ENCODE measurements around the gene PMFBP1.

PMFBP1 gene, protein sequence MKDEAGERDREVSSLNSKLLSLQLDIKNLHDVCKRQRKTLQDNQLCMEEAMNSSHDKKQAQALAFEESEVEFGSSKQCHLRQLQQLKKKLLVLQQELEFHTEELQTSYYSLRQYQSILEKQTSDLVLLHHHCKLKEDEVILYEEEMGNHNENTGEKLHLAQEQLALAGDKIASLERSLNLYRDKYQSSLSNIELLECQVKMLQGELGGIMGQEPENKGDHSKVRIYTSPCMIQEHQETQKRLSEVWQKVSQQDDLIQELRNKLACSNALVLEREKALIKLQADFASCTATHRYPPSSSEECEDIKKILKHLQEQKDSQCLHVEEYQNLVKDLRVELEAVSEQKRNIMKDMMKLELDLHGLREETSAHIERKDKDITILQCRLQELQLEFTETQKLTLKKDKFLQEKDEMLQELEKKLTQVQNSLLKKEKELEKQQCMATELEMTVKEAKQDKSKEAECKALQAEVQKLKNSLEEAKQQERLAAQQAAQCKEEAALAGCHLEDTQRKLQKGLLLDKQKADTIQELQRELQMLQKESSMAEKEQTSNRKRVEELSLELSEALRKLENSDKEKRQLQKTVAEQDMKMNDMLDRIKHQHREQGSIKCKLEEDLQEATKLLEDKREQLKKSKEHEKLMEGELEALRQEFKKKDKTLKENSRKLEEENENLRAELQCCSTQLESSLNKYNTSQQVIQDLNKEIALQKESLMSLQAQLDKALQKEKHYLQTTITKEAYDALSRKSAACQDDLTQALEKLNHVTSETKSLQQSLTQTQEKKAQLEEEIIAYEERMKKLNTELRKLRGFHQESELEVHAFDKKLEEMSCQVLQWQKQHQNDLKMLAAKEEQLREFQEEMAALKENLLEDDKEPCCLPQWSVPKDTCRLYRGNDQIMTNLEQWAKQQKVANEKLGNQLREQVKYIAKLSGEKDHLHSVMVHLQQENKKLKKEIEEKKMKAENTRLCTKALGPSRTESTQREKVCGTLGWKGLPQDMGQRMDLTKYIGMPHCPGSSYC

GRCh38 chr16:72172105-72173034, at the start of gene PMFBP1:
PMFBP1 (minus strand) TSS chr16:72172155; CDS start chr16:72171208, 947 bp downstream.
- DNase-seq (ENCODE audit: low spot score) = peak; percentile 33

GRCh38 chr16:72221630-72222024, 49.7 kb upstream of the PMFBP1 start:
- DNase-seq (ENCODE audit: low spot score) = no peak

GRCh38 chr16:72220875-72221629, 49.1 kb upstream of the PMFBP1 start:
- DNase-seq (ENCODE audit: low spot score) = no peak

GRCh38 chr16:72219282-72219681, 47.3 kb upstream of the PMFBP1 start:
- no peak for DNase-seq (ENCODE audit: low spot score)

- DNase-seq (ENCODE audit: low spot score) = no peak
Observed at GRCh38 chr16:72216767-72217166, 44.8 kb upstream of the PMFBP1 start.

GRCh38 chr16:72214821-72215220, 42.9 kb upstream of the PMFBP1 start:
- no peak for DNase-seq (ENCODE audit: low spot score)

DNA sequence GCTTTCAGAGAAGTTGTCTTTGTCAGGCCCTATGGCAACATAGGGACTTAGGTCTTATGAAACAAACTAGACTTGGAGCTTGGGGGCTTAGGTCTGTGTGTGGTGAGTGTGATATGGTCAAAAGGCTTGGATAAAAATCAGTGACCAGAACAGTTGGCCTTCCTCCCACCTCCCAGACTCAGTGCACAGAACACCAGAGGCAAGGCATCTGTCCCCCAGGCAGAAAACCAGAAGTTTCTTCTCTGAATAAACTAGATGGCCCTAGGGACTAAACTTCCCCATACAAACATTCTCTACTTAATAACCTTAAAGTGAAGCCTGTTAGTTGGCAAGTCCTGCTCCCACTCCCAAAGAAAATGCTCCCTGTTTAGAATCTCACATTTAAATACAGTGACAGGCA, 39.2 kb upstream of the PMFBP1 start:
- no peak for DNase-seq (ENCODE audit: low spot score)

DNA sequence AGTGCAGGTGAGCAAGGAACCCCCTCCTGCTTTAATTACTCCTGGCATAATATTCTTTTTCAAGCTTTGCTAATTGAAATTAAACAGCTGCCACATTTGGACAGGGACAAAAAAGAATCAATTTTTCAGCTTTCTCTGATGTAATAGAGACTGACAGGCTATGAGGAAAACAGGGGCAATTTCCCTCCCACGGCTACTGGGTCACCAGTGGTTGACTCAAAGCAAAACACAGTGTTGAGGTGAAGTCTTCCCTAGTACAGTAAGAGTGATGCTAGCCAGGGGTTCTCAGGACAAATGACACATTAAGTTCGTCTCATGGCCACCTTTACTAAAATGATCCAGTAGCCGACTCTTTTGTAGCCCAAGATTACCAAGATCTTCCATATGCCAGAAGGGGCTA, 38.6 kb upstream of the PMFBP1 start:
- no peak for DNase-seq (ENCODE audit: low spot score)

DNA sequence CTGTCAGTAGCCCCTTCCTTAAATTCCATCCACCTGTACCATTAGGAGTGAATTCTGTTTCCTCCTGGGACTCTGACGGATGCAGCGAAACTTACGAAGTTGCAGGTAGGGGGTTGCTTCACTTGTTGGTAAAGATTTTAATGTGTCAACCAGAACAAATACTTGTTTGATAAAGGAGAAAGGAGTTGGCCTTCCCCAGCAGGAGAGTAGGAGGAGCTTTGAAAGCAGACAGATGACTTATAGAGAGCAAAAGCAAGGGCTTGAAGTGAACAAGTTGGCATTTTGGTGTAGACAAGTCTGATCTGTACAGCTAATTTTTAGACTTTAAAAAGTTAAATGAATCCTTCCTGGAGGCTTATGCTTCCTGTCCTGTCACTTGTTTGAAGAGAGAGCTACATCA, 38.1 kb upstream of the PMFBP1 start:
- DNase-seq (ENCODE audit: low spot score) = no peak

DNA sequence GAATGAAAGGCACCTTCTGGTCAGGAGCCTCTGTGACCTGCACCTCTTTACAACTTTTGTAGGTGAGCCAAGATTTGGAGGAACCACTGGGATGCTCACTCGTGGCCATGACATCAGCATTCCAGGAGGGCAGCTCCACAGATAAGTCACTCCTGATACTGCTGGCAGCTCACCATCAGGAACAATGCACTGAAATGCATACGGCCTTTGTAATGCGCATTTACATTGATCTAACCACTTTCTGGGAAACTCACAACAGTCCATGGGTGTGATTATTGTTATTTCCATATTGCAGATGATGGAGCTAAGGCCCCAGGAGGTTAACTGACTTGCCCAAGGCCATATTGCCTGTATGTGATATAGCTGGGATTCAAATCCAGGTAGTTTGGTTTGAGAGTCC, 34.3 kb upstream of the PMFBP1 start:
- DNase-seq (ENCODE audit: low spot score) = no peak

DNA sequence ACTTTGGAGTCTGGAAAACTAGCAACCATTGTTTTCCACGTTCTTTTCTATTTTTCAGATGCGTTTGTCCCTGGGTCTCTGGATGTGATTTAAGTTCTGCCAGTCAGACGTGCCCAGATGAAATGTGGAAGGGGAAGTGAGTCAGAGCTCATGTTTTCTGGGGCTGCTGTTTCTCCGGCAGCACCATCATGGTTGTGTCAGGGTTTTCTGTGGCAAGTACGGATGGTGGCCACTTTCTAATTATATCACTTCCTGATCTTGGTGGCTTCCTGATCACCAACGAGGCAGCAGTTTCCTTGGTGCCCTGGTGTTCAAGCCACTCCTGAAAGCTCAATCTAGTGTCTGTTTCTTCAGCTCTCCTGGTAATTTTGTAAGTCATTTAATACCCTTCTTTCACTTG, 31.4 kb upstream of the PMFBP1 start:
- DNase-seq (ENCODE audit: low spot score) = no peak

- no peak for DNase-seq (ENCODE audit: low spot score)
Observed at GRCh38 chr16:72202014-72202413, 30.1 kb upstream of the PMFBP1 start.

DNA sequence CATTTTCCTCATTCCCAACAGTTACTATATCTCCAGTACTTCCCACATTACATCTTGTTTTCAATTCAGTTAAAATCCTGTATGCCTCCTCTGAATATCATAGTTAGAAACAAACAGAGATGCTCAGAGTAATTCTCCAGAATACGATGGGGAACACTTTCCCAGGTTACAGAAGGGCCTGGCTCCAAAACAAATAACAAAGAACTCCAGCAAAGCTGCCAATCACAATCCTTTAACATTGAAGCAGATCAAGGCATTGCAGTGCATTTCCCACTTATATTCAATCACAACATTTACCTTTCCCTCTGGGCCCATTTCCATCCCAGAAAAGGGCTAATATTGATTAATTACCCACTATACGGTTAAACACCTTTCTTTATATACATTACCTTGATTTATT, 29.4 kb upstream of the PMFBP1 start:
- DNase-seq (ENCODE audit: low spot score) = no peak

DNA sequence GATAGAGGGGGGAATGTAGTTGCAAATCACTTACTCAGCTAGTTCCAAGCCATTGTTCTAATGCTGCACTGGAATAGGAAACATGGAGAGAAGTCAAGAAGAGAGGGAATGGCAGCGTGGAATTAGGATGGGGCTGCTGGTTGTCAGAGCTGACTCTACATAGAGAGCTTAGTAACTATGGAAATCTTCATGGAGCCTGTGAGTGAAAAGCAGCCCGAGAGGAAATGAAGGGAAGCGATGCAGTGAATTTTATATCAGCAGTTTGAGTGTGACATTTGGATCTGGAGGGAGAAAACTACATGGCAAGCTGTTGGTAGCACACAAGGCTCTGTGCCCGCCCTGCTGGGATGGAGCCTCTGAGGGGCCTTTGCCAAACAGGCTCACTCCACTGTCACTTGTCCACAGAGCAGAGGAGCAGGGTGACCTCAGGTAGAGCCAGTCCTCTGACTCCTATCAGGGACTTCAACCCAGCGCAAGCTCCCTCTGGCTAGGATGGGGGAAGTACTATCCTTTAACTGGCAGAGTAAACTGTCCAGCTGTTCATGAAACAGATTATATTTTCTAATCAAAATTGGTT, 27.9 kb upstream of the PMFBP1 start:
- DNase-seq (ENCODE audit: low spot score) = no peak

DNA sequence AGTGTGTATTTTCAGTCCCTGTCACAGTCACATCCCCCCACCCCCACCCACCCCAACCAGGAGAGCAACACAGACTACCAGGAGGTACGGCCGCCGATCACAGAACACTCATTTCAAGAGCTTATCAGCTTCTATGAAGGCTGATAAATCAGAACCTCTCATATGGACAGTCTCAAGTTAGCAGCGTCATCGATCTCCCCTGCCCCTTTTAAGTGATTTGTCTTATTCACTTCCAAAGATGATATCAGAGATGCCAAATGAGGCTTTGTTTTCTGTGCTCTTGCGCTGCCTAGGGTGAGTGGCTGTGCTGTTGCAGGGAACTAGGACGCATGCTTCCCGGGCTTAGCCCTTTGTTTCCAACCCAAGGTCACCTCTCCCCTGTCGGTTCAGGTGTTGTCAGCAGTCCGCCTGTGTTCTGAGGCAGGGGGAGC, 26.8 kb upstream of the PMFBP1 start:
- DNase-seq (ENCODE audit: low spot score) = no peak

DNA sequence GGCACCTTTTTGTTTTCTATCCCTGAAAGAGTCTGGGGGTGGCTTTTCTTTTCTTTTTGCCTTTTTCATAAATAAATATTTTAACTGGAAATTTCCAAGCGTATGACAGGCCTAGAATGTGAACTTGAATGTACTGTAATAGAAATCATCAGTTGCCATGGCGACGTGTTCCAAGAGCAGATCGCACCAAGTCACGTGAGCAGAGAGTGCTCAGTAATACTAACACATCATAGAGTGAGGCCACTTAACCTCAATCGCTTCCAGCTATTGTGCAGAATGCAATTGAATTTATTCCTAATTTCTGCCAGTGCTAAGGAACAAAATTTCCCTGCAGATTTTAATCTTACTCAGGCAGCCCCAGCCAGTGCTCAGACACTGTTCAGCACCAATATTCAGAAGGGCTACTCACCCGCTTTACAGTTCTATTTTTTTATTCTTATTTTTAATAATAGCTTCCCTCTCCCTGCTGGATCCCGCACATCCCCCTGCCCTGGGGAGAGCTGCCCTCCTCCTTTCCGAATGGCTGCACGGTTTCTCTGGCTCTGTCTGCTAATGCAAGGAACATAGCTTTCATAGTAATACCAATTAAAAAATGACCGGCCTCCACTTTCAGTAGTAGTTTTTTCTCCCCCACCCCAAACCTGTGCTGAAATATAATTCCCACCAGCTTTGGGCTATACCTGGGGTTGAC, 26.2 kb upstream of the PMFBP1 start:
- DNase-seq (ENCODE audit: low spot score) = no peak

- DNase-seq (ENCODE audit: low spot score) = no peak
Observed at GRCh38 chr16:72197545-72197944, 25.6 kb upstream of the PMFBP1 start.

DNA sequence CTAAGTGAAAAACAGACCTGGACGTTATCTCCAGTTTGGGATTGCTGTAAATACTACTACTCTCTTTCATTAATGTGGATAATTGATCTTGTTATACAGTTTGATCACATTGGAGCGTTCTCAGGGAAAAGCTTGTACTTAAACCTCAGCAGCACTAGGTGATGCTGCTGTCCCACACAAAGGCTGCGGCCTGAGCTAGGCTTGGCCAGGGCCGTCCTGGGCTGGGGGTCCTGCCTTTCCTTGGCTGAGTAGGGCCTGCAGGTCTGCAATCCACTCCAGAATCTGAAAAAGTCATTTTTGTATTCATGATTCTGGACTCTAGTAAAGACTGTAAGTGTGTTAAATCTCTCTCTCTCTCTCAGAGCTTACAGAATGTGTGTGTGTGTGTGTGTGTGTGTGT, 23.7 kb upstream of the PMFBP1 start:
- DNase-seq (ENCODE audit: low spot score) = no peak

DNA sequence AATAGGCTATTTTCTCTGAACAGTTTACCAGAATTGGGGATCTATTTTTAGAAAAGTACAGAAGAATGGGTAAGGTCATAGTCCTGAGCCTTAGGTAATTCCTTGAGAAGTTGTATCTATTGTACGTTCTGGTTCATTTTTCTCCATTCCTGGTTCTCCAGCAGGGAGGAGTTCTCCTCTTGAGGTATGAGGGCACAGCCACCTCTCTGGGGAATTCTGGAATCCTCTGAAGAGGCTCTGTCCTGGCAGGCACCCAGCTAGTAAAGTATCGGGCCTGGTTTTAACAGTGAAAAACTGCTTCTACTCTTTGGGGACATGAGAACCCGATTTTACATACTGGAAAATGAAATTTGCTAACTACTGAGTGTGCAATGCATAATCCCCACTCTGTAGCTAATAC, 19.6 kb upstream of the PMFBP1 start:
- DNase-seq (ENCODE audit: low spot score) = no peak

DNA sequence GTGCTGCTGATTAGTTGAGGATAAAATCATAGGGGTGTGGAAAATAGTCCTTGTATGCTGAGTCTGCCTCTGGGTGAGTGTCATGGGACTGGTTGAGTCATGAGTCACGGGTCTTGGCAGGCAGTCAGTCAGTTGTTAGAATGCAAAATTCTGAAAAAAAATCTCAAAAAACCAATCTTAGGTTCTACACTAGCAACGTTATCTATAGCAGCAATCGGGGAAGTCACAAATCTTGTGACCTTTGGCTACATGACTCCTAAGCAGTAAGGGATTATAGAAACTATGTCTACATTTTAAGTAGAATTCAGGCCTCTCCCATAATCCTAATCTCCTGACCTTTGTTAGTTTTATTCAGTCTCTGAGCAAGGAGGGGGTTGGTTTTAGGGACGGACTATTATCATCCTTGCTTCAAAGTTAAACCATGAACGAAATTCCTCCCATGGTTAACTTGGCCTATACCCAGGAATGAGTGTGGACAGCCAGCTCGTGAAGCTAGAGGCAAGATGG, 18.0 kb upstream of the PMFBP1 start:
- no peak for DNase-seq (ENCODE audit: low spot score)
